H1 (cell line): ENCODE results near the gene HSF2. TPM values are rescaled to one million over a fixed set of nuclear protein-coding genes. Genes with fewer than 3 reads are reported as not detected.
"Not testable (repeated sequence)": the region's sequence is repeated elsewhere in the genome, so short reads cannot be mapped to it uniquely, and the experiment has no call there.

Experiments
- CTCF ChIA-PET: fragments of 300-600 bp; sonication (Branson Sonifier 250); formaldehyde crosslinking; loops from one replicate; lab custom pipeline; 2021; ENCODE audit not compliant: partially characterized antibody; lab: Charles Lee
- POLR2A ChIA-PET: fragments of 300-600 bp; sonication (Branson Sonifier 250); formaldehyde crosslinking; loops from one replicate; lab custom pipeline; 2021; ENCODE audit warnings: inconsistent platforms; ENCODE audit not compliant: partially characterized antibody; lab: Charles Lee
- DNase-seq, 2 experiments: peaks; one replicate each; pipeline versions ENCODE4 v3.0.0 to v3.0.0-alpha.2; 2010 to 2022; ENCODE audit warnings: low spot score in 2 of 2, low read depth in 1 of 2, mixed read lengths in 1 of 2
- FAIRE-seq: peaks from 2 replicates; lab custom pipeline; 2011; peaks lifted over from hg19 to GRCh38; lab: Jason Lieb, UNC
- H2AFZ ChIP-seq: 2 replicates; pipeline ENCODE4 v1.8.1; 2012; ENCODE audit warnings: low read length, inconsistent platforms
- H2AK5ac ChIP-seq: 2 replicates; pipeline ENCODE4 v1.6.1; 2013; ENCODE audit warnings: low read depth, low read length
- H2BK120ac ChIP-seq: replicated peaks from 2 replicates; pipeline ENCODE3; 2013; ENCODE audit warnings: low read depth, low read length, inconsistent platforms
- H2BK12ac ChIP-seq: 2 replicates; pipeline ENCODE4 v1.6.1; 2013; ENCODE audit warnings: low read depth, low read length
- H2BK15ac ChIP-seq: 2 replicates; pipeline ENCODE4 v1.6.1; 2013; ENCODE audit warnings: low read length
- H2BK20ac ChIP-seq: 2 replicates; pipeline ENCODE4 v1.6.1; 2013; ENCODE audit warnings: low read length
- H2BK5ac ChIP-seq: 2 replicates; pipeline ENCODE4 v1.6.1; 2013; ENCODE audit warnings: low read depth, low read length
- H3K14ac ChIP-seq: 2 replicates; pipeline ENCODE4 v1.6.1; 2013; ENCODE audit warnings: inconsistent platforms; ENCODE audit not compliant: insufficient read length
- H3K18ac ChIP-seq: 2 replicates; pipeline ENCODE4 v1.6.1; 2013; ENCODE audit warnings: low read length; ENCODE audit errors: extremely low read depth
- H3K23ac ChIP-seq: 2 replicates; pipeline ENCODE4 v1.6.1; 2013; ENCODE audit warnings: inconsistent platforms; ENCODE audit not compliant: insufficient read length
- H3K23me2 ChIP-seq: 2 replicates; pipeline ENCODE4 v1.6.1; 2013; ENCODE audit warnings: low read depth, low read length
- H3K27ac ChIP-seq: 2 replicates; pipeline ENCODE4 v1.6.1; 2011; ENCODE audit warnings: low read depth, low read length, inconsistent platforms
- H3K27me3 ChIP-seq, 4 experiments: replicated peaks in 1 of 4; 1 replicate in 1 of 4; 2 replicates in 3 of 4; pipeline versions ENCODE4 v1.6.1 to v1.8.1; 2011 to 2013; ENCODE audit warnings: low read length in 3 of 4, mild to moderate bottlenecking in 3 of 4, inconsistent platforms in 2 of 4, mixed read lengths in 2 of 4, moderate library complexity in 1 of 4; ENCODE audit not compliant: control insufficient read depth in 3 of 4, insufficient read depth in 3 of 4; ENCODE audit errors: extremely low read depth in 1 of 4
- H3K36me3 ChIP-seq, 4 experiments: 2 replicates each; pipeline versions ENCODE4 v1.6.1 to v1.8.1; 2011 to 2013; ENCODE audit warnings: mild to moderate bottlenecking in 4 of 4, low read length in 3 of 4, moderate library complexity in 2 of 4, control low read depth in 1 of 4, inconsistent platforms in 1 of 4; ENCODE audit not compliant: insufficient read depth in 4 of 4, control insufficient read depth in 2 of 4
- H3K4ac ChIP-seq: replicated peaks from 2 replicates; pipeline ENCODE3; 2013; ENCODE audit warnings: low read length, low read depth, mixed read lengths, inconsistent platforms; ENCODE audit not compliant: insufficient read length
- H3K4me1 ChIP-seq, 4 experiments: replicated peaks in 1 of 4; 1 replicate in 1 of 4; 2 replicates in 3 of 4; pipeline versions ENCODE4 v1.6.1 to v1.8.1; 2011 to 2013; ENCODE audit warnings: low read length in 3 of 4, inconsistent platforms in 2 of 4, mixed read lengths in 1 of 4; ENCODE audit not compliant: insufficient read depth in 4 of 4, control insufficient read depth in 3 of 4
- H3K4me2 ChIP-seq, 2 experiments: 2 replicates each; pipeline versions ENCODE4 v1.6.1 to v1.8.1; 2011 to 2013; ENCODE audit warnings: low read depth in 2 of 2, low read length in 2 of 2, control low read depth in 1 of 2, inconsistent platforms in 1 of 2, mild to moderate bottlenecking in 1 of 2; ENCODE audit not compliant: insufficient read depth in 1 of 2
- H3K4me3 ChIP-seq, 4 experiments: fragments of 200-600, 300-600 bp in 1 of 4; sonication (generic), shearing (Covaris generic), sonication (Bioruptor Twin) in 1 of 4; 2 replicates each; pipeline versions ENCODE4 v1.5.1 to v1.8.1; 2011 to 2016; ENCODE audit warnings: low read length in 4 of 4, low read depth in 3 of 4, control low read depth in 2 of 4, inconsistent platforms in 2 of 4, mild to moderate bottlenecking in 2 of 4, mixed read lengths in 1 of 4, moderate library complexity in 1 of 4; ENCODE audit not compliant: insufficient read depth in 2 of 4; ENCODE audit errors: extremely low read depth in 1 of 4
- H3K56ac ChIP-seq: replicated peaks from 2 replicates; pipeline ENCODE3; 2013; ENCODE audit warnings: low read depth, mild to moderate bottlenecking, mixed read lengths, low read length, inconsistent platforms; ENCODE audit not compliant: insufficient read length
- H3K79me1 ChIP-seq: 2 replicates; pipeline ENCODE4 v1.6.1; 2013; ENCODE audit warnings: low read depth, low read length, control low read depth
- H3K79me2 ChIP-seq, 2 experiments: 2 replicates each; pipeline versions ENCODE4 v1.6.1 to v1.8.1; 2012 to 2013; ENCODE audit warnings: low read length in 2 of 2, mild to moderate bottlenecking in 2 of 2, inconsistent platforms in 1 of 2; ENCODE audit not compliant: insufficient read depth in 2 of 2, control insufficient read depth in 1 of 2
- H3K9ac ChIP-seq, 4 experiments: replicated peaks in 1 of 4; 1 replicate in 1 of 4; 2 replicates in 3 of 4; pipeline versions ENCODE4 v1.6.1 to v1.8.1; 2011 to 2013; ENCODE audit warnings: low read depth in 3 of 4, low read length in 3 of 4, control low read depth in 2 of 4, mild to moderate bottlenecking in 2 of 4, moderate library complexity in 2 of 4, inconsistent platforms in 1 of 4; ENCODE audit errors: extremely low read depth in 1 of 4
- H3K9me3 ChIP-seq, 2 experiments: 2 replicates each; pipeline versions ENCODE4 v1.6.1 to v1.8.1; 2012 to 2013; ENCODE audit warnings: mild to moderate bottlenecking in 2 of 2, moderate library complexity in 2 of 2, control low read depth in 1 of 2, inconsistent platforms in 1 of 2, low read depth in 1 of 2, low read length in 1 of 2, mixed read lengths in 1 of 2; ENCODE audit not compliant: insufficient read depth in 2 of 2
- H4K20me1 ChIP-seq, 2 experiments: replicated peaks in 1 of 2; 2 replicates each; pipeline versions ENCODE3 to v1.8.1; 2011 to 2013; ENCODE audit warnings: inconsistent platforms in 2 of 2, low read length in 2 of 2, mild to moderate bottlenecking in 1 of 2; ENCODE audit not compliant: insufficient read depth in 2 of 2, control insufficient read depth in 1 of 2
- H4K5ac ChIP-seq: 2 replicates; pipeline ENCODE4 v1.6.1; 2013; ENCODE audit warnings: low read length, low read depth, mixed read lengths, inconsistent platforms; ENCODE audit not compliant: insufficient read length
- H4K8ac ChIP-seq: 2 replicates; pipeline ENCODE4 v1.8.0; 2013; ENCODE audit warnings: mild to moderate bottlenecking, moderate library complexity, low read length, inconsistent platforms; ENCODE audit not compliant: insufficient read depth; ENCODE audit errors: extremely low read depth
- H4K91ac ChIP-seq: replicated peaks from 2 replicates; pipeline ENCODE3; 2013; ENCODE audit warnings: low read length, mixed read lengths, inconsistent platforms; ENCODE audit not compliant: insufficient read length
- TAF1 ChIP-seq: IDR thresholded peaks from 2 replicates; pipeline ENCODE4 v1.6.1; 2011; ENCODE audit warnings: mild to moderate bottlenecking, low read depth, low read length
- WGBS, 2 experiments: shearing (Covaris generic) in 1 of 2; methylation state at CpG; one replicate each; pipeline versions ENCODE4 v1.1.6 to v1.1.7; 2013 to 2015; ENCODE audit warnings: low lambda C conversion rate in 2 of 2, mixed read lengths in 2 of 2, inconsistent platforms in 1 of 2, low coverage in 1 of 2, missing lambda C conversion rate in 1 of 2; ENCODE audit not compliant: insufficient replicate concordance in 2 of 2, insufficient coverage in 1 of 2, insufficient read length in 1 of 2; ENCODE audit errors: extremely low coverage in 1 of 2, missing lambda C conversion rate in 1 of 2; 5-methylcytosine and 5-hydroxymethylcytosine counted together
- polyA plus RNA-seq, 7 experiments: library from polyadenylated mRNA; depleted of rRNA in 3 of 7; stranded (reverse) in 5 of 7; unstranded in 2 of 7; fragments of >200 nt in 5 of 7; fragments of 200-250 nt in 2 of 7; gene quantifications; 1 replicate in 5 of 7; 2 replicates in 1 of 7; 4 replicates in 1 of 7; pipeline versions ENCODE4 v1.2.1 to v1.2.3, GENCODE V29; 2011 to 2013; ENCODE audit warnings: missing spikeins in 2 of 7, mixed read lengths in 2 of 7
- total RNA-seq: library from RNA; stranded (reverse); fragmentation: NEBNext Ultra II Directional; extraction: Animal tissue kit (Norgen Biotek cat#: 25700); gene quantifications from 2 replicates; pipeline ENCODE4 v1.2.1, GENCODE V29; 2021
- TF ChIP-seq, protein P1 (sequence below): IDR thresholded peaks from 2 replicates; pipeline ENCODE4 v1.6.1; 2012; ENCODE audit warnings: low read length, inconsistent platforms

The HSF2 gene
- total and polyA plus RNA-seq, 2 of the 8 experiments (the other 6 are each of a cell fraction or from before 2014, with no cell fraction given) = 16.3 to 18.3 TPM

DNA sequence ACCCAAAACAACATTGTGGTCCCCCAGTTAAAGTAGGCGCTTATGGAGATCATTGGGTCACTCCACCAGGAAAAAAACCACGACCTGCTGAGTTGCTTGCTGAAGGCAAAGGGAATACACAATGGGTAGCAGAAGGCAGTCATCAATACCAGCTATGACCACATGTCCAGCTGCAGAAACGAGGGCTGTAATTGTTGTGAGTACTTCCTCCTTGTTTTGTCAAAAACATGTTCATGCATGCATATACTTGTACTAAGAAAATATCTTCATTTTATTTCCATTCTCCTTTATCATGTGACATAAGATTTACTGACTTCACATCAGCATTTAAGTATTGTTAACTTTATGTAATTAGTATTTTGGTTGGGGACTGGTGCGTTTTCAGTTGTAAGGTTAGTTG, 55.2 kb downstream of the HSF2 start (continued):
- TF ChIP-seq TAF1 = no peak
- TF ChIP-seq, protein P1, sequence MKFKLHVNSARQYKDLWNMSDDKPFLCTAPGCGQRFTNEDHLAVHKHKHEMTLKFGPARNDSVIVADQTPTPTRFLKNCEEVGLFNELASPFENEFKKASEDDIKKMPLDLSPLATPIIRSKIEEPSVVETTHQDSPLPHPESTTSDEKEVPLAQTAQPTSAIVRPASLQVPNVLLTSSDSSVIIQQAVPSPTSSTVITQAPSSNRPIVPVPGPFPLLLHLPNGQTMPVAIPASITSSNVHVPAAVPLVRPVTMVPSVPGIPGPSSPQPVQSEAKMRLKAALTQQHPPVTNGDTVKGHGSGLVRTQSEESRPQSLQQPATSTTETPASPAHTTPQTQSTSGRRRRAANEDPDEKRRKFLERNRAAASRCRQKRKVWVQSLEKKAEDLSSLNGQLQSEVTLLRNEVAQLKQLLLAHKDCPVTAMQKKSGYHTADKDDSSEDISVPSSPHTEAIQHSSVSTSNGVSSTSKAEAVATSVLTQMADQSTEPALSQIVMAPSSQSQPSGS = no peak

DNA sequence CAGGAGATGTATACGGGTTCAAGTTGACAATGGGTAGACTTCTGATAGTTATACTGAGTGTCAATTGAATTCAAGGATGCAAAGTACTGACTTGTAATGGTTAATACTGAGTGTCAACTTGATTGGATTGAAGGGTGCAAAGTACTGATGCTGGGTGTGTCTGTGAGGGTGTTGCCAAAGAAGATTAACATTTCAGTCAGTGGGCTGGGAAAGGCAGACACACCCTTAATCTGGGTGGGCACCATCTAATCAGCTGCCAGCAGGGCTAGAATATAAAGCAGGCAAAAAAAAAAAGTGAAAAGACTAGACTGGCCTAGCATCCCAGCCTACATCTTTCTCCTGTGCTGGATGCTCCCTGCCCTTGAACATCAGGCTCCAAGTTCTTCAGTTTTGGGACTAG, 55.7 kb downstream of the HSF2 start:
- not testable (repeated sequence) for H3K9ac ChIP-seq, H4K8ac ChIP-seq, H2BK15ac ChIP-seq, H3K27ac ChIP-seq, H3K4me1 ChIP-seq, H3K56ac ChIP-seq, H3K14ac ChIP-seq, H3K4me3 ChIP-seq, H3K18ac ChIP-seq, H3K4me2 ChIP-seq, H2AK5ac ChIP-seq, DNase-seq, H2BK120ac ChIP-seq, H2BK12ac ChIP-seq, H3K79me1 ChIP-seq, H3K23ac ChIP-seq, H4K20me1 ChIP-seq, FAIRE-seq, H2BK5ac ChIP-seq, H2BK20ac ChIP-seq, H3K23me2 ChIP-seq, H4K5ac ChIP-seq, H3K9me3 ChIP-seq, H2AFZ ChIP-seq, H3K27me3 ChIP-seq, H4K91ac ChIP-seq, H3K4ac ChIP-seq
- peaks cover 0 to 21% of the 10 kb centered on the region in 2 experiments; a peak in 2 of 4 replicates for H3K79me2 ChIP-seq
- CTCF ChIA-PET = interaction anchor here (1.3 kb wide), 1 partner anchor 20 kb away, joined by 3 read pairs; no protein-coding TSS in a partner anchor
- H3K36me3 ChIP-seq = peaks cover 0 to 47% (median 10%) of the 10 kb centered on the region in 4 experiments; a peak in 6 of 8 replicates
- POLR2A ChIA-PET = interaction anchor here (1.2 kb wide), 1 partner anchor 10 kb away, joined by 7 read pairs; no protein-coding TSS in a partner anchor
- 90% methylated on average over 1 of the region's 1 CpG; no CpG with 5 or more reads in 1 of the 2 experiments for WGBS, 2 experiments
